K562 (cell line): ENCODE data around the gene TMEM179.

Experiments
- BDP1 ChIP-seq: IDR thresholded peaks from 3 replicates; pipeline ENCODE4 v1.6.1; 2011; ENCODE audit not compliant: insufficient read length, insufficient read depth
- CLOCK ChIP-seq: fragments of 250-450 bp; sonication (Bioruptor Pico); IDR thresholded peaks from 2 replicates; pipeline ENCODE4 v1.4.0; 2020; ENCODE audit warnings: mild to moderate bottlenecking, moderate library complexity, borderline replicate concordance
- CREB1 ChIP-seq, 2 experiments: sonication (generic) in 1 of 2; formaldehyde crosslinking in 1 of 2; IDR thresholded peaks; 2 replicates each; pipeline versions ENCODE4 v1.6.1 to v1.8.0; 2012 to 2022; ENCODE audit warnings: inconsistent platforms in 1 of 2, mild to moderate bottlenecking in 1 of 2, missing genetic modification reagents in 1 of 2, moderate library complexity in 1 of 2
- ETS1 ChIP-seq: conservative IDR thresholded peaks from 2 replicates; pipeline ENCODE4 v1.6.1; 2011; ENCODE audit warnings: low read depth, mild to moderate bottlenecking, low read length; ENCODE audit not compliant: control insufficient read depth
- HES1 ChIP-seq: fragments of 450-650 bp; IDR thresholded peaks from 2 replicates; pipeline ENCODE4 v1.6.1; 2016; ENCODE audit warnings: low read depth, mild to moderate bottlenecking, moderate library complexity
- JUND ChIP-seq, 2 experiments: IDR thresholded peaks; 2 replicates in 1 of 2; 3 replicates in 1 of 2; pipeline ENCODE4 v1.6.1; 2011; ENCODE audit warnings: borderline replicate concordance in 2 of 2, low read depth in 2 of 2, low read length in 2 of 2, improper control_type of control experiment in 1 of 2, missing biosample characterization in 1 of 2, missing genetic modification characterization in 1 of 2, missing genetic modification reagents in 1 of 2
- RHOXF2B ChIP-seq: fragments of 250-450 bp; sonication (Bioruptor Pico); conservative IDR thresholded peaks from 2 replicates; pipeline ENCODE4 v1.5.1; 2021
- ZBTB7A ChIP-seq: IDR thresholded peaks from 2 replicates; pipeline ENCODE4 v1.6.1; 2011; ENCODE audit warnings: low read depth, mild to moderate bottlenecking, low read length, moderate library complexity, borderline replicate concordance; ENCODE audit not compliant: control insufficient read depth
- ZNF282 ChIP-seq: sonication (generic); formaldehyde crosslinking; IDR thresholded peaks from 2 replicates; pipeline ENCODE4 v1.8.1; 2023; ENCODE audit warnings: missing genetic modification reagents
- ZNF707 ChIP-seq: fragments of 250-450 bp; sonication (Bioruptor Pico); conservative IDR thresholded peaks from 2 replicates; pipeline ENCODE4 v1.8.0; 2022; ENCODE audit warnings: inconsistent platforms, mild to moderate bottlenecking, moderate library complexity

- no peak for TF ChIP-seq ZNF282 (CRISPR knock-in tag)
- no peak for TF ChIP-seq ETS1
- TF ChIP-seq ZNF707 (CRISPR knock-in tag), result no peak
- TF ChIP-seq JUND (IDR thresholded peaks at IDR 0.05; ENCODE audit: borderline replicate concordance, low read depth, low read length), result no peak
- TF ChIP-seq JUND (tag; IDR thresholded peaks at IDR 0.05; ENCODE audit: borderline replicate concordance, low read depth, low read length), result no peak
- TF ChIP-seq RHOXF2B (CRISPR knock-in tag), result no peak
- no peak for TF ChIP-seq ZBTB7A
- TF ChIP-seq CLOCK (CRISPR knock-in tag), result no peak
- no peak for TF ChIP-seq BDP1
- TF ChIP-seq HES1, result no peak
- TF ChIP-seq CREB1 (IDR thresholded peaks at IDR 0.05), result no peak
- no peak for TF ChIP-seq CREB1 (CRISPR knock-in tag; IDR thresholded peaks at IDR 0.05)
These were observed 2.8 kb downstream of the TMEM179 start for GRCh38 chr14:104601786-104602185.
